Measurements from ENCODE around the gene CXXC4. TPM values are rescaled to one million over a fixed set of nuclear protein-coding genes. Genes with fewer than 3 reads are reported as not detected.

CXXC4 gene
- total RNA-seq, 1 experiment from 2014 or later, result not detected

GRCh38 chr4:104491481-104492182, 3.1 kb downstream of the CXXC4 start:
- H4K20me1 ChIP-seq (ENCODE audit: low read length), result no peaks in the 10 kb centered on the region
- no peak overlapping the region for H3K9ac ChIP-seq (ENCODE audit: low read length)
- DNase-seq (no peak), ATAC-seq (peak; percentile 42)
- no peaks in the 10 kb centered on the region for H3K9me2 ChIP-seq (replicated peaks; ENCODE audit: low read length)
- intact Hi-C loops (cut with micrococcal nuclease), result no loop called here
- 0 out of 2 replicates have a peak overlapping the region, but pooled peaks have one; percentile 61 for H2AFZ ChIP-seq (ENCODE audit: low read length)
- TF ChIP-seq EZH2 (IDR thresholded peaks at IDR 0.05; ENCODE audit: low read length, unreplicated experiment), result no peak
- TF ChIP-seq CTCF (conservative IDR thresholded peaks at IDR 0.05; ENCODE audit: low read depth, low read length), result no peak
- no peak for TF ChIP-seq EZH2phosphoT487 (IDR thresholded peaks at IDR 0.05; ENCODE audit: borderline replicate concordance, low read length)
- CTCF ChIA-PET, result no interaction called here
- H3K36me3 ChIP-seq (ENCODE audit: low read depth, low read length), result no peaks in the 10 kb centered on the region
- peaks cover 18% of the 10 kb centered on the region; the same call in 1 of the 2 replicates for H3K27me3 ChIP-seq (ENCODE audit: low read length)
- no peaks in the 10 kb centered on the region for H3K9me3 ChIP-seq (ENCODE audit: low read length)
- peak overlapping the region; percentile 64 for H3K4me3 ChIP-seq (ENCODE audit: low read length)
- POLR2A ChIA-PET (ENCODE audit: unreplicated experiment), result no interaction called here
- H3K4me1 ChIP-seq (ENCODE audit: insufficient read depth, low read length), result no peaks in the 10 kb centered on the region; the same call in 1 of the 2 replicates
- H3K79me2 ChIP-seq (ENCODE audit: low read length), result no peaks in the 10 kb centered on the region
- peak overlapping the region; percentile 91 for H3K4me2 ChIP-seq (ENCODE audit: low read length)
- H3K27ac ChIP-seq (ENCODE audit: low read length), result no peak overlapping the region
- H3F3A ChIP-seq (ENCODE audit: low read length, unreplicated experiment), result no peaks in the 10 kb centered on the region
- no TSS peak for BruUV-seq (replicated peaks)

DNA sequence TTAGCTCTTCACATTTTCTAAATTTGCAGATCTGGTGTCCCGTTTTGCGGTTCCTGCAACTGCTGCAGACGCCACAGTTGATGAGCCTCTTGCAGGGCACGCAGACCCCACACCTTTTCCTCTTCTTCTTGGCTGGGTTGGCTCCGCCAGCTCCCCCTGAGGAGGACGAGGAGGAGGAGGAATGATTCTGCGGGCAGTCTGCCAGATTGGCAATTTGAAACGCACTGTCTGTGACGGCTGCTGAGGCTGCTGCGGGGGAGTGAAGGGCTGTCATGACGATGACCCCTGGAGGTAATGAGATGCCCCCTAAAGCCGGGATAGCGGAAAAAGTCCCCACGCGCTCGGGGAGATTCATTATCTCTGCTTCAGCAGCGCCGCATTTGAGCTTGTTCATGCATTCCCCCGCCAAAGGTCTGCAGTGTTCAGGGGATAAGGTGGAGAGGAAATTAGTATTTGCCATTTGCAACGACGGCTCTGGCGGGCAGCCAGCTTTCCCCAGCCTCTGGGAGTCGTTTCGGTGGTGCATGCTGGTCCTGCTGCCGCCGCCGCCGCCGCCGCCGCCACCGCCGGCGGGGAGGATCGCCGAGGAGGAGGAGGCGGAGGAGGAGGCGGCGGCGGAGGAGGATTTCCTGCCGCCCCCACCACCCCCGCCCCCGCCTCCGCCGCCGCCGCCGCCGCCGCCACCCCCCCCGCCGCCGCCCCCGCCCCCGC, 3.8 kb downstream of the CXXC4 start:
- DNase-seq (peak; percentile 38), ATAC-seq (peak; percentile 41)
- H3K36me3 ChIP-seq (ENCODE audit: low read depth, low read length), result no peaks in the 10 kb centered on the region
- H3F3A ChIP-seq (ENCODE audit: low read length, unreplicated experiment), result no peaks in the 10 kb centered on the region
- no peaks in the 10 kb centered on the region for H4K20me1 ChIP-seq (ENCODE audit: low read length)
- no TSS peak for BruUV-seq (replicated peaks)
- no peaks in the 10 kb centered on the region for H3K9me2 ChIP-seq (replicated peaks; ENCODE audit: low read length)
- H3K79me2 ChIP-seq (ENCODE audit: low read length), result no peaks in the 10 kb centered on the region
- H3K27me3 ChIP-seq (ENCODE audit: low read length), result peaks cover 18% of the 10 kb centered on the region; the same call in 1 of the 2 replicates
- H3K4me3 ChIP-seq (ENCODE audit: low read length), result peak overlapping the region; percentile 67
- H3K9me3 ChIP-seq (ENCODE audit: low read length), result no peaks in the 10 kb centered on the region
- TF ChIP-seq EZH2 (IDR thresholded peaks at IDR 0.05; ENCODE audit: low read length, unreplicated experiment) (no peak), CTCF (conservative IDR thresholded peaks at IDR 0.05; ENCODE audit: low read depth, low read length) (no peak), EZH2phosphoT487 (IDR thresholded peaks at IDR 0.05; ENCODE audit: borderline replicate concordance, low read length) (no peak)
- H3K4me1 ChIP-seq (ENCODE audit: insufficient read depth, low read length), result no peaks in the 10 kb centered on the region; the same call in 1 of the 2 replicates
- intact Hi-C loops (cut with micrococcal nuclease), result no loop called here
- CTCF ChIA-PET, result no interaction called here
- H2AFZ ChIP-seq (ENCODE audit: low read length), result peak overlapping the region; percentile 82
- H3K4me2 ChIP-seq (ENCODE audit: low read length), result peak overlapping the region; percentile 86
- no peak overlapping the region for H3K27ac ChIP-seq (ENCODE audit: low read length)
- H3K9ac ChIP-seq (ENCODE audit: low read length), result no peak overlapping the region
- POLR2A ChIA-PET (ENCODE audit: unreplicated experiment), result no interaction called here
